ES-I3 (cell line): ENCODE measurements around the gene TMEM178B.
A peak's percentile ranks its signal among the peaks of the same experiment; 100 is the strongest.
"Not testable (repeated sequence)": the region's sequence is repeated elsewhere in the genome, so short reads cannot be mapped to it uniquely, and the experiment has no call there.

Experiments
- H3K36me3 ChIP-seq: 2 replicates; pipeline ENCODE4 v1.6.1; 2013; ENCODE audit warnings: mild to moderate bottlenecking, low read length, control low read depth, moderate library complexity; ENCODE audit not compliant: insufficient read depth
- H3K4me1 ChIP-seq: 2 replicates; pipeline ENCODE4 v1.6.1; 2013; ENCODE audit warnings: mild to moderate bottlenecking, control low read depth, low read length; ENCODE audit not compliant: insufficient read depth
- H3K9ac ChIP-seq: 2 replicates; pipeline ENCODE4 v1.6.1; 2013; ENCODE audit warnings: low read depth, mild to moderate bottlenecking, low read length, moderate library complexity
- H3K9me3 ChIP-seq: 2 replicates; pipeline ENCODE4 v1.6.1; 2013; ENCODE audit warnings: mild to moderate bottlenecking, low read length, moderate library complexity; ENCODE audit not compliant: control insufficient read depth, insufficient read depth

TMEM178B gene

GRCh38 chr7:141057788-141058187, 16.1 kb upstream of the TMEM178B start:
- H3K36me3 ChIP-seq = no peaks in the 10 kb centered on the region
- H3K9ac ChIP-seq = no peak overlapping the region
- no peaks in the 10 kb centered on the region for H3K4me1 ChIP-seq
- H3K9me3 ChIP-seq = no peaks in the 10 kb centered on the region

DNA sequence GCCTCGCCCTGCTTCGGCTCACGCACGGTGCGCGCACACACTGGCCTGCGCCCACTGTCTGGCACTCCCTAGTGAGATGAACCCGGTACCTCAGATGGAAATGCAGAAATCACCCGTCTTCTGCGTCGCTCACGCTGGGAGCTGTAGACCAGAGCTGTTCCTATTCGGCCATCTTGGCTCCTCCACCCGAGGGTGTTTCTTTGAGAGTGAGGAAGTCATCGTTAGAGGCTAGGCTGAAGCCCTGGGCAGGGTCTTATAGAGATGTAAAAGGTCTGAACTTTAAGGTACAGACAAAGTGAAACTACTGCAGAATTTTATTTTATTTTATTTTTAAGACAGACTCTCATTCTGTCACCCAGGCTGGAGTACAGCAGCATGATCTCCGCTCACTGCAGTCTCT, 6.0 kb upstream of the TMEM178B start:
- not testable (repeated sequence) for H3K36me3 ChIP-seq

GRCh38 chr7:141071260-141071854, 2.5 kb upstream of the TMEM178B start:
- Histone ChIP-seq H3K36me3 (no peaks in the 10 kb centered on the region), H3K9me3 (no peaks in the 10 kb centered on the region), H3K9ac (peak overlapping the region; percentile 78), H3K4me1 (no peaks in the 10 kb centered on the region)

More for the DNA sequence above, 6.0 kb upstream of the TMEM178B start:
- H3K9me3 ChIP-seq, H3K4me1 ChIP-seq: not testable (repeated sequence)
- peak overlapping the region; percentile 41; the same call in 1 of the 2 replicates for H3K9ac ChIP-seq

GRCh38 chr7:141071855-141072547, 1.9 kb upstream of the TMEM178B start:
- H3K9ac ChIP-seq = peak overlapping the region; percentile 78
- H3K4me1 ChIP-seq = no peaks in the 10 kb centered on the region
- H3K9me3 ChIP-seq = no peaks in the 10 kb centered on the region
- no peaks in the 10 kb centered on the region for H3K36me3 ChIP-seq

DNA sequence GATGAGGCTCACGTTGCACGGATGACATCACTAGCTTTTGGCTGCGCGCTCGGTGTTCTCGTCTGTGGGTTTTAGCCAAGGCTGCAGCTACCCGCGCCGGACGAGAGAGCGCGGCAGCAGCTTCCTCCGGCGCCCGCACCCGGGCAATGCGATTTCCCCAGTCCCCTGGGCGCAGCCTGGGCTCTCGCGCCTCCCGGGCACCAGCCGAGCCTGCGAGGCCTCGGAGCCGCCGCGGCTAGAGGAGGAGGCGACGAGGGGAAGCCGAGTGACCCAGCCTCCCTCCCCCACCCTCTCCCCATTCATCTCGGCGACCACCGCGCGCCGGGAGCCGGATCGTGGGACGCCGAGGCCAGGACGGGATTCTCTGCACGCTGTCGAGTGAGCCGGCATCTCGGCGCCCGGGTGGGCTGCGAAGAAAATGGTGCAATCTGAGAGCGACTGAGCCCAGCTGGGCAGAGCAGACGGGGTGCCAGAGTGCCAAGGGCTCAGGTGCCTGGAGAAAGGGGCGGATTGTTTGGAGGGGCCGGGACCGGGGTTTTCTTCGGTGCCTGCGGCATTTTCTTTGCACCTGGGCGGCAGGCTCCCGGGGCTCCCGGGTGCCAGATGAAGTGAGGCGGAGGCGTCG, 1.2 kb upstream of the TMEM178B start:
- no peaks in the 10 kb centered on the region for H3K4me1 ChIP-seq
- H3K9ac ChIP-seq = peak overlapping the region; percentile 78
- no peaks in the 10 kb centered on the region for H3K9me3 ChIP-seq

DNA sequence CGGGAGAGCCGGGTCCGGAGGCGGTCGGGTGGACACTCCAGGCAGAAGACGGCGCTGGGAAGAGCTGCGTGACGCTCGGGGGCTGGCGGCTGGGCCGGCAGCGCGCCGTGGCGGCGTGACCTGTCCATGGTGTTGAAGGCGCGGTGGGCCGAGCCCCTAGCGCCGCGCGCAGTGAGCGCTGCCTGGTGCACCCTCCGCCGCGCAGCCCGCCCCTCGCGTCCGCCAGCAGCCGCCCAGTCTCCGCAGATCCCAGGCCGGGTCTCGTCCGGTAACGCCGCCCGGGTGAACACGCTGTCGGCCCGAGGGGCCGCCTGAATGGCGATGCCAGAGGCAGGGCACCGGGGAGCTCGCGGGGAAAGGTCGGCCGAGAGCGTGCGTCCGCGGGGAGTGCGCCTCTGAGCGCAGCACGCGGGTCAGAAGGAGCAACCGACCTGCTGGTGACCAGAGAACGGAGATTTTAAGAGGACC, 657 bp upstream of the TMEM178B start:
- H3K9me3 ChIP-seq = no peaks in the 10 kb centered on the region
- no peaks in the 10 kb centered on the region for H3K36me3 ChIP-seq
- peak overlapping the region; percentile 78; the same call in 1 of the 2 replicates for H3K9ac ChIP-seq
- no peaks in the 10 kb centered on the region for H3K4me1 ChIP-seq

More for the DNA sequence above, 1.2 kb upstream of the TMEM178B start:
- H3K36me3 ChIP-seq = no peaks in the 10 kb centered on the region

- H3K9ac ChIP-seq = peak overlapping the region; percentile 78
Observed at GRCh38 chr7:141074162-141074991, 513 bp downstream of the TMEM178B start.

GRCh38 chr7:141074997-141075396, 1.1 kb downstream of the TMEM178B start:
- H3K9ac ChIP-seq = peak overlapping the region; percentile 78
- H3K9me3 ChIP-seq = no peaks in the 10 kb centered on the region
- no peaks in the 10 kb centered on the region for H3K36me3 ChIP-seq
- no peaks in the 10 kb centered on the region for H3K4me1 ChIP-seq

More at GRCh38 chr7:141074162-141074991, 513 bp downstream of the TMEM178B start:
- Histone ChIP-seq H3K36me3 (no peaks in the 10 kb centered on the region), H3K9me3 (no peaks in the 10 kb centered on the region), H3K4me1 (no peaks in the 10 kb centered on the region)

DNA sequence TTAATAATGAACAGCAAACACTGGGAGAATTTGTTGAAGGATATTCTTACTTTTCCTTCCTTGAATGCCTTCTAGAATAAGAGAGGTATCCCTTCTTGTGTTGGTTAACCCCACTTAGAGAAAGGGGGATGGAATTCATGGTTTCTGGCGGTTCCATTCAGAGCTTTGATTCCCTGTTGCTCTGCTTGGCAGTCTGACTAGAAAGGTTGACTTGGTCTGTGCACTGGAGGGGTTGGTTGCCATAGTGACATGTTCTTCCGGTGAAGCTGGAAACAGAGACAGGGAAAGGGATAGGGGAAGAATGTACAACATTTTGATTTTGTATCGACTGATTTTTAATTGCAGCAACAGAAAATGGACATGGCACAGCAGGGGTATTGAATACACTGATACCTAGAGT, 2.5 kb downstream of the TMEM178B start:
- no peaks in the 10 kb centered on the region for H3K36me3 ChIP-seq
- H3K9ac ChIP-seq = no peak overlapping the region
- no peaks in the 10 kb centered on the region for H3K4me1 ChIP-seq
- H3K9me3 ChIP-seq = no peaks in the 10 kb centered on the region

- no peaks in the 10 kb centered on the region for H3K36me3 ChIP-seq
- H3K4me1 ChIP-seq = no peaks in the 10 kb centered on the region
- H3K9ac ChIP-seq = no peak overlapping the region
- no peaks in the 10 kb centered on the region for H3K9me3 ChIP-seq
Observed at GRCh38 chr7:141079219-141079618, 5.4 kb downstream of the TMEM178B start.

GRCh38 chr7:141089490-141089889, 15.6 kb downstream of the TMEM178B start:
- H3K36me3 ChIP-seq = not testable (repeated sequence)

DNA sequence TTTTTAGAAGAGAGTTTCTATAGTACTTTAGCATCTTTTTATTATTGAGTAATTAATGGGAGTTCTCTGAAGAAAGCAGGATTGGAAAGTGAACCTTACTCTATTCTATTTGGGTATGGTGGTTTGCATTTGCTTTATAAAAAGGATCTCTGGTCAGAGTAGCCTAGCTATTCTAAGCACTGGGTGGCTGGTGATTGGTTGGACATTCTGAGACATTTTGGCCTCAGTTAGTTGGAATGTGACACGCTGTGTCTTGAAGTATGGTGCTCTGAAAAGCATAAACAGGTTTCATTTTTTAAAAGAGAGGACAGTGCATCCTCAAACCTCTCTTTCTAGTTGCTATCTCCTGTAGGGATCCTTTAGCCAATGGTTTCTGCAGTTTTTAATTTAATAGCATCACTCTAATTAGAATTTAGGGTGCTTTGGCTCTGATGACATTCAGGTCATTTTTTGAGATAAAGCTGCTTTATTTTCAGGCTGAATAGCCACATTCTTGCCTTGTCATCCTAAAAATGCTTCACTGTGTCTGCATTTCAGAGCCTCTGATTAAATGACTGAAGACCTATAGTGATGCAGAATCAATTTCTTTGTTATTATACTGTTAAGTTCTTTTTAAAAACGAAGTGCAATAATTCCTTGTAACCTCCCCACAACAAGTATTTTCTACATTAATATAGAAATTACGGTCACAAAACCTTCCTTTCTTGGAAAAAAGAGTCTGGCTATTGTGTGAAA, 20.6 kb downstream of the TMEM178B start:
- Histone ChIP-seq H3K4me1 (peaks cover 21% of the 10 kb centered on the region; the same call in 1 of the 2 replicates), H3K36me3 (no peaks in the 10 kb centered on the region)

More at GRCh38 chr7:141089490-141089889, 15.6 kb downstream of the TMEM178B start:
- H3K9ac ChIP-seq, H3K4me1 ChIP-seq, H3K9me3 ChIP-seq: not testable (repeated sequence)

DNA sequence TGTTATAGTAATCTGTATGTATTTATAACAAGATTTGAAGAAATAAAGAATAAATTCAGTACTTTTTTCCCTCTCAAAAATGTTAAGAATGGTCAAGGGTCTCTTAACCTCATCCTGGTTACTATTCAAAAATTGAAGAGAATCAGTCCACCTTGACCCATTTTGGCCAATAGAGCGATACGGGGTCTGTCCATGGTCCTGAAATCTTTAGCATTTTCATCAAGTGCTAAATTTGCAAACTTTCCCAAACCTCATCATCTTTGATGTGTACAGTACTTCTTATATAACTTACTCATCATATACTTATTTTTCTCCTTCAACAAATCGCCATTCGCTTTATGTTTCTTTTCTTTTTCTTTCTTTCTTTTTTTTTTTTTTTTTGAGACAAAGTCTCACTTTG, 23.6 kb downstream of the TMEM178B start:
- H3K36me3 ChIP-seq = no peaks in the 10 kb centered on the region
- no peaks in the 10 kb centered on the region for H3K9me3 ChIP-seq

More for the DNA sequence above, 20.6 kb downstream of the TMEM178B start:
- H3K9me3 ChIP-seq = no peaks in the 10 kb centered on the region
- no peak overlapping the region for H3K9ac ChIP-seq

More for the DNA sequence above, 23.6 kb downstream of the TMEM178B start:
- H3K4me1 ChIP-seq = peaks cover 18% of the 10 kb centered on the region; the same call in 1 of the 2 replicates
- H3K9ac ChIP-seq = no peak overlapping the region
